GM19372 (cell line): ENCODE measurements around the gene HAP1.
"Not testable (repeated sequence)": the region's sequence is repeated elsewhere in the genome, so short reads cannot be mapped to it uniquely, and the experiment has no call there.

Experiments
- ATAC-seq: cut with Tn5 transposase; IDR thresholded peaks from one replicate; pipeline ENCODE4 v1.9.1; 2021; ENCODE audit warnings: mild to moderate bottlenecking, low read depth, moderate library complexity; ENCODE audit not compliant: unreplicated experiment

HAP1 gene

DNA sequence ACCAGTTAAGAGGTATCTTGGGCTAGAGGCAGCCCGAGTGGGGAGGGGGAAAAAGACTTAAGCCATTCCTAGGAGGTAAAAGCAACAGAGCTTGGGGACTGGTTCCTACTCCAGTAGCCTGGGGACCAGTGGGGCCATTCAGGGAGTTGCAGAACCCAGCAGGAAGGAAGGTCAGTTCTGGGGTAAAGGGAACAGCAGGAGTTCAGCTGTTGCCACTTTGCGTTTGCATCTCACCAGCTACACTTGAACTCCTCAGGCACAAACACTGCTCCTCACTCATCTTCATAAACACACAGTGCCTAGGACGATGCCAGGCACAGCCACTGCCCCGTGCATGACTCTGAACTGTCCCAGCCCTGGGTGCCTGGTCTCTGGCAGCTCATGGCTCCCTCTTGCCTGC is 4.0 kb downstream of the HAP1 start:
- ATAC-seq = no peak

DNA sequence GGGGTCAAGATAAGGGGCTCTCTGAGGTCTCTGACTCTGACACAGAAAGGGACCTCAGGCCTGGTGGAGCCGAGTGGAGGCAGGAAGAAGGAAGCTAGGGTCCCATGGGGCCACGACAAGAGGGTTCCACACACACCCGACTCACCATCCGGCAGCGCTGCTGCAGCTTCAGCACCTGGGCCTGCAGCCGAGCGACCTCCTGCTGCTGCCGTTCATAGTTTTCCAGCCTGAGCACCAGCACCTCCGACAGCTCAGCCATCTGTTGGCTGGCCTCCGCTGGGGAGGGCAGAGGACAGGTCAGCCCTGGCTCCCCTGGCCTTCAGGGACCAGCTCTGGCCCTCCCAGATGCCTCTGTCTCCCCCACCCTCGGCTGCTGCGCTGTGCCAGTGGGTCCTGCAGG is 6.4 kb downstream of the HAP1 start:
- ATAC-seq = no peak

DNA sequence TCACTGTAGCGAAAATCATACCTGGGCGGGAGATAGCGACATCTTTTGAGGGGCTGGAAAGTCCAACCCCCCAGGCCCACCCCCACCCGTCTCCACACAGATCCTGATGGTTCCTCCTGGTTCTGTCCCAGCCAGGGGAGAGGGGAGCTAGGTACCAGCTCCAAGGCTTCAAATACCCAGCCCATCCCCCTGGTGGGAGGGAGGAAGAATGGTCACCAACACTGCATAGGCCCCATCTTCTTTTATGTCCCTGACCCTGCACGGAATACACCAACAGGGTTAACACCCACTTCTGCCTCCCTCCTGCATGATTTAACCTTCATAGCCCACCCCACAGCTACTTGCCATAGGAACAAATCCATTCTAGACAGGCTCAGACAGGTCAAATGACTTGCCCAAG is 9.3 kb downstream of the HAP1 start:
- no peak for ATAC-seq

DNA sequence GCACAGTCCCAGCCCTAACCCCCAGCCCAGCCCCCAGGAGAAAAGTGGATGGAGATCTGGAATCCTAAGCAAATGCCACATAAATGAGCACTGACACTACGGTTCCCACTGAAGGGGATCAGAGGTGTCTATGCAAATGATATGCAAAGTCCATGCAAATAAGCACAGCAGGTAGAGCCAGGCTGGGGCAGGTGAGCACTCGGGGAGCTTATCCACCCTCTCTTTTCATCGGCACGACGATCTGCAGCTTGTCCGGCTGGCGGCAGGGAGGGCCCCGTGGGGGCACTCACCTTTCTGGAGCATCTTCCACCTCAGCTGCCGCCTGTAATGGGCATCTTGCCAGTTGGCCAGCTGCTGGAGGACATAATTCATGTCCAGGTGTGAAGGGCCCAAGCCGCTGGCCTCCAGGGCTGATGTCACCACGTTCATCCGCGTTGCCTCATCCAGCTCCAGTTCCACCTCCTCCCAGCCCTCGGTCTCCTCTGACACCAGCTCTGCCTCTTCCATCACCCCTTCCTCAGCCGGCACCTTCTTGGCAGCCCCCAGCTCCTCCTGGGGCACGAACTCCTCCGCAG is 9.9 kb downstream of the HAP1 start:
- ATAC-seq = no peak

DNA sequence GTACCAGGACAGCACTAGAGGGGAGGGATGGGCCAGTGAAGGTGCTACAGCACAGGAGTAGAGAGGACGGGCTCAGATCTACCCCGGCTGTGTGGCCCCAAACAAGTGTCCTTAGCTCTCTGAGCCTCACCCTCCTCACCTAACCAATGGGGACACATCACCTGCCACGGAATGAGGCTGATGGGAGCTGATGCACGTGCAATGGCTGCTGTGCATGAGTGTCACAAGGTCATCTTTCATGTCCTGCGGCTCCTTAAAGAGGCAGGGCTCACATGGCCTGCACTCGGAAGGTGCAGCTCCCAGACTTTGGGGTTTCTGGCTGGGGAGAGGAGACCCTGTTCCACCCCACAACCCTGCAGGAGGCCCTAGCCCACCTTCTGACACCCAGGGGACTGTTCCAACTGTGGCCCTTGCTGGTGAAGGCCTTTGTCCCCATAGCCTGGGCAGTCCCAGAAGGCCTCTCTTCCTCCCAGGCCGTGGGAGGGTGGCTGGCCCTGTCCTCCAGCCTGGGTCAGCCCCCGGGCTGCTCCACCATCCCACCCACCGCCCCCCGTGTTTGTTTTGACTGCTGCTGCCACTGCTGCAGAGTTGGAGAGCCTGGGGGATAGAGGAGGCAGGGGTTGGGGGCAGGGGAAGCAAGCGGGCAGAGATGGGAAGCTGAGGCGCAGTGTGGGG is 10.5 kb downstream of the HAP1 start:
- ATAC-seq = no peak

DNA sequence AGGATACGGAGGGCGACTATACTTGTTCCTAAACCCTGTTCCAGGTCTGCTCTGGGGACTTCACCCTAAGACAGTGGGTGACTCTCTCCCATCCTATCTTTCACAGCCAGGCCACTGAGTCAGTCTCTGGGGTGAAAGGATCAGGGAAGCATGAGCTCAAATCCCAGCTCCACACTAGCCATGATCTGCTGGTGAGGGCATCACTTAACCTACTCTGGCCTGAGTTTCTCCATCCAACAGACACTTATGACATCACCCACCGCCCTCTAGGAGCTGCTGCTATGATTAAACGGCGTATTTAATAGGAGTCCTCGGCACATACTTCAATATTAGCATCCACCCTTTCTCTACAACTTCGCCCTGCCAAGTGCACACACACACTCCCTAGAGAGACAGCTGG is 12.2 kb downstream of the HAP1 start:
- no peak for ATAC-seq

DNA sequence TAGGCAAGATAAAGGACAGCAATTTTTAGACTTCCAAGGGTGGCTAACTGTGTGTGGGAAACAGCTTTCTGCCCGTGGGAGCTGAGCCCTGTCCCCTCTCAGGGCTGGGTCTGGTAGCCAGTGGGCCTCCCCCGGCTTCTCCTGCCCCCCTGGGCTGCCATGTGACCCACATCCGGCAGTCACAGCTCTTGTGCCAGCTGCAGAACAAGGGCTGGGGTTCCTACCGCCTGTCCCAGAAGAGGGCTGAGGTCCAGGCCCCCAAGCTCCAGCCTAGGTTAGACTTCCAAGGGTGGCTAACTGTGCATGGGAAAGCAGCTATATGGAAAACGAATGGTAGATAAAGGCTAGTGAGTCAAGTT is 16.2 kb downstream of the HAP1 start:
- no peak for ATAC-seq

DNA sequence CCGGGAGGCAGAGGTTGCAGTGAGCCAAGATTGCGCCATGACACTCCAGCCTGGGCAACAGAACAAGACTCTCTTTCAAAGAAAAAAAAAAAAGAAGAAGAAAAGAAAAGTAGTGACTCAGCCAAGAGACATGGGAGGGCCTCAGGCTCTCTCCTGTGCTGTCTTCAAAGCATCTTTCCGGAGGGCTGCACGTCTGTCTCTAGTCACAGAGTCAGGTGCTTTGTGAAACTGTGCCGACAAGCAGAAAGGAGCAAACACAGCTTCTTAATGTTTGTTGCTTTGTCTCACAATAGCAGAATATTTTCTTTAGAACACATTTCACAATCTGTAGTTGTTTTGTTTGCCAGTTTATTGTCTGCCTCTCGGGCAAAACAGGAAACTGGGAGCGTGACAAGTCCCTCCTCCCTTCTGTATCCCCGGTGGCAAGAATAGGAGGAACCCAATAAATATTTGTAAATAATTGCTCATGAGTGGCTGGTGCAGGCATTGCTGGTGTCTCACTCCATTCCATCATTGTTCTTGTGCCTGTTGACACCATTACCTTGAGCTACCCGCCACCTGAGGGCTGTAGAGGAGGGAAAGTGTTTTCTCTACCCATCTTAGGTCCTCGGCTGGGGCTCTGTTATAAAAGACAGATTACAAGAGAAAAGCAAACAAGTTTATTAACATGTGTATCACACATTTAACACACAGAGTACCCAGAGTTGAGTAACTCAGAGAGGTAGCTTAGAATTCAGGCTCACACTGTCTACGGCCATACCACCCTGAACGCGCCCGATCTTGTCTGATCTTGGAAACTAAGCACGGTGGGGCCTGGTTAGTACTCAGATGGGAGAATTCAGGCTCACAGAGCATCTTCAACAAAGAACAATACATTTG is 16.8 kb downstream of the HAP1 start:
- no peak for ATAC-seq

DNA sequence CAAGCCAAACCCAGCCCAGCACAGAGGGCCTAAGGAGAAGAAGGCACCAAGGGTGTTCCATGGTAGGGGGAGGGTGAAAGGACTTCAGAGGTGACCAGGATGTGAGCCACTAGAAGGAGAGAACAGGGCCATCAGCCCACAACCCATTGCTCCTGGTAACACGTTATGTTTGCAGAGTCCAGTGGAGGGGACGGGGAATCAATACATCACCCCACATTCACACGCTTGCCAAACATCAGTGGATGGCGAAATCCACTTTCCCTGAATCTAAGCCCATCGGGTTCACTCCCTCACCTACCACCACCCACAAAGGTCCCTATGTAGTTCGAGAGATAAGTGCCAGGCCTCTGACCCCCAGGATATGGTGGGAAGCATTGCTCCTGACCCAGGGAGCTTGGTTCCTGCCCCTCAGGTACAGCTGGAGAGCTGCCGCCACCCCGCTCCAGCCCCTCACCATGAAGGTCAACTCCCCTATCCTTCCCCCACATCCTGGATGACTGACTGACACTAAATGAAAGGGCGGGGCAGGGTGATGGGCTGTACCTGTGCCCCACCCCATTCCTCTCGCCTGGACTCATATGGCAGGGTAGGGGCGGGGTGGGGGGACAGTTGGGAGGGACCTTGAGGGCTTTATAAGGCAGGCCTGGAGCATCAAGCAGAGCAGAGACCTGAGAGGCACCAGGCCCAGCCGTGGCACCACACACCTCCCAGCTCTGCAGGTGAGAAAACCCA is 22.6 kb downstream of the HAP1 start, which contains the start of gene GAST:
Gene GAST, plus strand, starts transcription at position 663 of the 732 bp plus-strand sequence. CDS start 3,106 bp downstream, outside the sequence.
- ATAC-seq = no peak

DNA sequence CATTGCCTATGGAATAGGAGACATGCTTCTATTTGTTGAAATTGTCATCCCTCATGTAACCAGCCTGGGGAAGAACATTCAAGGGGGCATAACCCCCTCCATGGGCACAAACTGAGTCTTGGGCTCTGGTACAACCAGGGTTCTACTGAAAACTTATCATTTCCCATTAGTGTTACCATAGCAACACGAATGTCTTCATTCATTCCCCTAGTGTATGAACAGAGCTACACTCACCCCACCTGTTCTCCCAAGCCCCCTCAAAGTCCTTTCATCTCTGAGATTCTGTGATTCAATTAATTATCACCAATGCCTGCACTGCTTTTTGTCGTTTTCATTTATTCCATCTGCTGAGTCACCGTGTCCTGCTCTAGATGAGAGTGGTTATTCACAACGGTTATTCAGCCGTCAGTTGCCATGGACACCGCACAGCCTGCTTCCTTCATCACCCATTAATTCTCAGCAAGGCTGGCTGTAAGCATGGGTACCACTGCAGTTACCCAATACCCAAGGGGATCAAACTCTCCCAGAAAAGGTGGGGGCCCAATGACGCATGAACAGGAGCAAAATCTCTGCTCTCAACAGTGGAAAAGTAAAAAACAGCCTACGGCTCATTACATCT is 23.9 kb downstream of the HAP1 start:
- no peak for ATAC-seq

DNA sequence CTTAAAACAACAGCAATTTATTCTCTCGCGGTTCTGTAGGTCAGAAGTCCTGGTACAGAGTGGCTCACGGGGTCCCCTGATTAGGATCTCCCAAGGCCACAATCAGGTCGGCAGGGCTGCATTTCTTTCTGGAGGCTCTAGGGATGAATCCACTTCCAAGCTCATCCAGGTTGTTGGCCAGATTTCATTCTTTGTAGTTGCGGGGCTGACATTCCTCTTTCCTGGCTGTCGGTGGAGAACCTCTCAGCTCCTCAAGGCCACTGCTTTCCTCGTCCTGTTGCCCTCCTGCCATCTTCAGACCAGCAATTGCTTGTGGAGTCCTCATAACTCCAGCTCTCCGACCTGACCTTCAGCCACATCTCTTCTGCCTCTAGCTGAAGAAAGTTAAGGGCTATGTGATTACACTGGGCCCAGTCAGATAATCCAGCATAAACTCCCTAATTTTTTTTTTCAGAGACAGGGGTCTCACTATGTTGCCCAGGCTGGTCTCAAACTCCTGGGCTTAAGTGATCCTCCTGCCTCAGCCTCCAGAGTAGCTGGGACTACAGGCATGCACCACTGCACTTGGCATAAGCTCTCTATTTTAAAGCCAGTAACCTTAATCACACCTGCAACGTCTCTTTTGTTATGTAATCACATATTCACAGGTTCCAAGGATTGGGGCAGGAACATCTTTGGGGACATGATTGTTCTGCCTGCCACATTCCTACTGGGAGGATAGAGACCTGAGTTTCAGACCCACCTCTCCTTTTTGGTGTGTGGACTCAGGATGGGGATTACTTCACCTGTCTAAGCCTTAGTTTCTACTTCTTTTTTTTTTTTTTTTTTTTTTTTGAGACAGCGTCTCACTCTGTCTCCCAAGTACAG is 26.4 kb downstream of the HAP1 start:
- ATAC-seq = no peak

DNA sequence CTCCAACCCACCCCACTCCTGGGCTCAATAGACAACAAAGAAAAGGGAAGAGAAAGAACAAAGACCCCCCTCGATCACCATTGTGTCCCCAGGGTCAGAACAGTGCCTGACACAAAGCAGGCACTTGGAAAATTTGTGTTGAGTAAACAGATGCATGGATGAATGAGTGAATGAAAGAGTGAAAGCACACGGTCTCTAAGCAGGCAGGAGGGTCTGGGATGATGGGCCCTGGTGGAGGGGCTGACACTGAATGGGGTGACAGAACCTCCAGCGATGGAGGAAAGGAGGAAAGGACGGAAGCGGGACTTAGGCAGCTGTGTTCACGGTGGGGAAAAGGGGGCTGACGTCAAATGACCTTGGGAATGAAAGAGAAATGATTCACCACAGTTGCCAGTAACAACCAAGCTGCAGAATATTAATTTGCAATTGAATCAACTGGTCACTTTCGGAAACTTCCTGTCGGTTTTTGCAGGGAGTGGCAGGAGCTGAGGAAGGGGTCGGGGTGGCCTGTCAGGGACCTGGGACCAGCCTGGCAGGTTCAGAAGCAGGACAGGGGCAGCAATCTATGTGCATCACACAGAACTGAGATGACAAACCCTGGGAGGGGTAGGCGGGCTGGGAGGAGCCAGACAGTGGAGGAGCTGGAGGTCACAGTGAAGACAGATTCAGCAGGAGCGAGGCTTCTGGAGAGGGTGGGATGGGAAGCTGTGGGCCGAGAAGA is 29.0 kb downstream of the HAP1 start:
- ATAC-seq = no peak

DNA sequence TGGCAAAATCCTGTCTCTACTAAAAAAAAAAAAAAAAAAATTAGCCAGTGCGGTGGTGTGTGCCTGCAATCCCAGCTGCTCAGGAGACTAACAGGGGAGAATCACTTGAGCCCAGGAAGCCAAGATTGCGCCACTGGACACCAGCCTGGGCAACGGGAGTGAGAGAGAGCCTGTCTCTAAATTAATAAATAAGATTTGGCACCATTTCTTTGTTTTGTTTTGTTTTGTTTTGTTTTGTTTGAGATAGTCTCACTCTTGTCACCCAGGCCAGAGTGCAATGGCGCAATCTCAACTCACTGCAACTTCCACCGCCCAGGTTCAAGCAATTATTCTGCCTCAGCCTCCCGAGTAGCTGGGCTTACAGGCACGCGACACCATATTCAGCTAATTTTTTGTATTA is 31.7 kb downstream of the HAP1 start:
- no peak for ATAC-seq

DNA sequence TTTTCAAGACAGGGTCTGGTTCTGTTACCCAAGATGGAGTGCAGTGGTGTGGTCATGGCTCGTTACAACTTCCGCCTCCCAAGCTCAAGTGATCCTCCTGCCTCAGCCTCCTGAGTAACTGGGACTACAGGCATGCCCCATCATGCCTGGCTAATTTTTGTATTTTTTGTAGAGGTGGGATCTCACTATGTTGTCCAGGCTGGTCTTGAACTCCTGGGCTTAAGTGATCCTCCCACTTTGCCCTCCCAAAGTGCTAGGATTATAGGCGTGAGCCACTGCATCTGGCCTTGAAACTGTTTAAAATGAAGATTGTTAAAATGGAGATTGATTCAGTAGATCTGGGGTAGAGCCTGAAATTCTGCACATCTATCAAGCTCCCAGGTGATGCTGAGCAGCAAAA is 33.6 kb downstream of the HAP1 start:
- ATAC-seq = not testable (repeated sequence)

DNA sequence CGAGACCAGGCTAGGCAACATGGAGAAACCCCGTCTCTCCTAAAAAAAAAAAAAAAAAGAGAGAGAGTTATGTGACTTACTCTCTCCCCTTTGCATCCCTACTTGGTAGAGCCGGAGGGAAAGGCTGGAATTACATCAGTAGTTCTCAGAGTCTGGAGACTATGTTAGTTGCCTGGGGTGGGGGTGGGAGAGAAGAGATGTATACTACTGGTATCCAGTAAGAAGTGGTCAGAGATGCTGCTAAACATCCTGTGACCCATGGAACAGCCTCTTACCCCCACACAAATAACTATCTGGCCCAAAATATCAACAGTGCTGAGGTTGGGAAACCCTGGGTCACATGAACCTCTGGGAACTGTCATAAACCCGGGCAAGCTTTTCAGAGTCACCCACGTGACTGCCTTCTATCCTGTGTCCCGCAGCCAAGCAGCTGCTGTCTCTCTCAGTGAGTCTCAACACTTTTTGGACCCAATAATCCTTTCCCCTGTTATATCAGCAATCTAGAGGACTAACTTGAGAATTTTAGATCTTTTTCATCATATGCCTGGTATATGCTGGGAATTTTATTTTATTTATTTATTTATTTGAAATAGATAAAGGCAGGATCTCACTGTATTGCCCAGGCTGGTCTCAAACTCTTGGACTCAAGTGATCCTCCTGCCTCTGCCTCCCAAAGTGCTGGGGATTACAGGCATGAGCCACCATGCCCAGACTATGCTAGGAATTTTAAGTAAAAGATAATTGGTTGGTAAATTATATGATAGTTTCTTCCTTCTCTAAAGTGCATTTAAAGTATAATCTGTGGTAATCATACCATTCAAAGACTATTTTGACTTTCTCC is 37.1 kb downstream of the HAP1 start:
- ATAC-seq = no peak

DNA sequence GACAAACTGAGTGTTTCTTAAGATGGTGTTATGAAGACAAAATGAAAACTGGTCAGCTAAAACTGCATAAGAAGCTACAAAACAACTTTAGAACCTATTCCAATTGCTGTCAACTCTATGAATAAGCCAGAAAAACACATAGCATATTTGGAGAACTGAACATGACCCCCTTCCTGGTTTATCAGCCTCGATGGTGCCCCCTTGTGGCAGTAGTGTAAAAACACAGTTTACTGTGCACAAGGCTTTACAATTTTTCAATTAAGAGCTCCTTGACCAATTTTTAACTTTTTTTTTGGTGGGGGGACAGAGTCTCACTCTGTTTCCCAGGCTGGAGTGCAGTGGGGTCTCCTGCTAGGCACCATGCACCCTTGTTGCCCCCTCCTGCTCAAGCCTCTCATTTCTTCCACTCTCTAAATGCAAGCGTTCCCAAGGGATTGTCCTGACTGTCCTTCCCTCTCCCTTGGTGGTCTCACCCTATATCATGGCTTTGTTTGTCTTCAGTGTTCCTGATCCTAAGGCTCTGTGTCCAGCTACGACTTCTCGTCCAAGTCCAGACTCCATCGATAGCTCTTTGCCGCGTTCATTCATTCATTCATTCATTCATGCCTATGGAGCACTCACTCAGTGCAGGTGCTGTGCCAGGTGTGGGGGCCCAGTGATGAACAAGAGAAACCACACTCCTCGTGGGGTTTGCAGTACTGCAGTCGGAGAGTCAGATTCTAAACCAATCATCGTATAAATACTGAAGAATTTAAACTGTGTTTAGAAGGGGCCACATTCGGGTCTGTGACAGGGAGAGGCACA is 38.3 kb downstream of the HAP1 start:
- no peak for ATAC-seq

DNA sequence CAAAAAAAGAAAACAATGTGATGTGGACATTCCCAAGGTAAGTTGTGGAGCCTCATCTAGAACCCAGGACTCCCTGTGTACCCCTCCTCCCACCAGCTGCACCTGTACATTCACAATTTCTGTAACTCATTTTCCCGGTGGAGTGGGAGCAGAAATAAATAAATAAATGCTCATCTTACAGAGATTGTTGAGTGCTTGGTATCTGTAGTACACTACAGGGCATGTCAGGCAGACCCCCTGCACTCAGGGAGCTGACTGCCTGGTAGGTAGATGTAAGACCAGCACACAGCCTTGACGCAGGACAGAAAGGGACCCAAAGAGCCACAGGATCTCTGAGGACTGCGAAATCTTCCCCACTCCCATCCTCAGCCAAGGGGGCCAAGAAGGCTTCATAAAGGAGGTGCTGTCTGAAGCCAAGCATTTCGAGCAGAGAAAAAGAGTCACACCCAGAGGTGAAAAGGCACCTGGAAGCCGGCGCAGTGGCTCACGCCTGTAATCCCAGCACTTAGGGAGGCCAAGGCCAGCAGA is 39.2 kb downstream of the HAP1 start:
- no peak for ATAC-seq
